HG02840 (cell line): Measurements from ENCODE around the gene ANO1.

Source experiments
- ATAC-seq: cut with Tn5 transposase; IDR thresholded peaks from one replicate; pipeline ENCODE4 v1.9.1; 2021; ENCODE audit warnings: mild to moderate bottlenecking, moderate library complexity, moderate number of reproducible peaks; ENCODE audit not compliant: unreplicated experiment, low FRiP score

Gene ANO1

DNA sequence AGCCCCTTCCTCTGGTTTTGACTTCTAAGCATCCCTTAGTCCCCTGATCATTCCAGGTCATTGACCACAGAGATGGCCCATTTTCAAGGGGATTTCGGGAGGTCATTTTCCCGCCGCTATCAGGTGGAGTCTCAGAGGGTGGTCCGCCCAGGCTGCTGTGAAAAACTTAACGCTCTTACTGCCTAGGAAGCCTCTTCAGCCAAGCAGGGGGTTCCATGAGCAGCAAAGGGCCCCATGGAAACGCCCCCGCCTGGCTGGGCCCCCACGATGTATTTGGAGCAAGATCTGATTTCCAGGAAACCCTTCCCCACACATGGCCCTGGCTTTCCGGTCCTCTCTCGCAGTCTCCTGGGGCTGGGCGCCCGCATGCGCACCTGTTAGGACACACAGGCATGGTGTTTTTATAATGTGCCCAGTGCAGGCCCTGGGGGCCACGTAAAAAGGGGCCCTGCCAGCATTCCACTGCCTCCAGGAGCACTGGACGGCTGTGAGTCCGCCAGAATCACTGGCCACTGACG, 32.5 kb downstream of the ANO1 start:
- ATAC-seq = no peak

- ATAC-seq = no peak
Observed at GRCh38 chr11:70111269-70112016, 33.3 kb downstream of the ANO1 start.

DNA sequence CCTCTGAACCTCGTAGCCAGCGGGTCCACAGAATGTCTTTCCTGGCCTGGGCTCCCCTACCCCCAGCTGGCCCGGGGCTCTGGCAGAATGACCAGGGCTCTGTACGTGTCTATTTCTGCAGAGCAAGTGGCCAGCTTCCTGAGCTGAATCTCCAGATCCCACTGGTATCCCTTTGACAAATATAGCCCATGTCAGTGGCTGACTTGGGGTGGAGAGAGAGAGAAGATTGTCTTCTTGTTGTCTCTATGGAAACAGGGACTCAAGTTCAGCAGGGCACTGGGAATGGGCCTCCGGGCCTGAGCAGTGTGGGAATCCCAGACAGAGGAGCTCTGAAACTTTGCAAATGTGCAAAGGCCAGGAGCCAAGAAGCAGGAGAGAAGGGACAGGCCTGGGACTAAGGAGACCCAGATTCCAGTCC, 33.9 kb downstream of the ANO1 start:
- no peak for ATAC-seq

DNA sequence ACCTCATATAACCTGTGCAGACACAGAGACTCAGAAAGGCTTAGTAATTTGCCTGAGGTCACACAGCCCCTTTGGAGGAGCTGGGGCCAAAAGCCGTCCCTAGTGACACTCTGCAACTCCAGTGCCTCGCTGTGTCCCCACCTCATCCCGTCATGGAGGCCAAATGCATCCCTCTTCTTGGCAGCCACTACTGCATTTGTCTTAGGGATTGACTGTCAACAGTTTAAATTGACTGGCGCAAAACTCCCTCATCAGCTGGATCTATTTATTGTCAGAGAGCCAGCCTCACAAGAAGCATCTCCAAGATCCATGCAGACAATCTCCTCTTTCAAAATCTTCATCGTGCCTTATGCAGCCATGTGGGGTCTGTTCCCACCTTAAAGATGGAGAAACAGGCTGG, 35.7 kb downstream of the ANO1 start:
- no peak for ATAC-seq

DNA sequence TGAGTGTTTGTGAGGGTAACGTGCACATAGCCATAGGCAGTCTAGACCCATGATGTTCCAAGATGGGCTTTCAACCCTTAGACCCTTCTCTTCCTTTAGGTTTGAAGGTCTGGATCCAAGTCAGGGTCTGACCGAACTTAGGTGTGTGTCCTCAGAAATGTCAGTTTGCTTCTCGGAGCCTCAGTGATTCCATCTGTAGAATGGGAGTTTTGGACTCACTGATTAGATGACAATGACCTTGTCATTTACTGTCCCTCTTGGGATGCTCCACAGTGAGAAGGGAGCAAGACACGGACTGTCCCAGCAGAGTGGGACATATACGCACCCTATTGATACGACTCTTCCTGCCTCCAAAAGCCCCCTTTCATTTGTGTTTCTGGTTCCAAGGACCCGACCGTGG, 37.7 kb downstream of the ANO1 start:
- ATAC-seq = no peak

DNA sequence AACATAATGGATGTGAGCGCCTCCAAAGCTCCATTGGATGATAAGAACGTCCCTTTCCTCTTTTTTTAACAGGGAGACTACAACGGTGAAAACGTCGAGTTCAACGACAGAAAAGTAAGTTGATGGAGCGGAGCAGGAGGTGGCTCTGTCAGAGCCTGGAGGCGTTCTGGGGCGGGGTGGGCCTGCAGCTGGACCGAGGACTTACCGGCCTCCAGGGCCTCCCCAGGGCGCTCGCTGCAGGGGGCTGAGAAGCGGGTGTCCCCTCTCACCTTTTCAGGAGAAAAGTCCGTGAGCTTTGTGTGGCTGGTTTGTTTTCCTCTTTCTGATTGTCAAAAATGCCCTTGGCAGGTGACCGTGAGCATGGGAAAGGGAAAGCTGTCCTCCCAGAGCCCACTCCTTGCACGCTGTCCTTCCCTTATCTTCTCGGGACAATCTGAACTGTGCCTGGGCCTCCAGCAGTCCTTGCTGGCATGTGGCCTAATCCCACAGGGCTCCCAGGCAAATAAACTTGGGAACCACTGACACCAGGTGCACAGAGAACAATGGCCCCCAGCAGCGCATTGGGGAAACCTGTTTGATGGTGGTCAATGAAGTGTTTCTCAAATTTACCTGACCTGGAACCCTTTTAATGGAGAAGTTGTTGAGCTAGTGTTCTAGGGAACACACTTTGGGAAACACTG, 38.4 kb downstream of the ANO1 start:
- ATAC-seq = no peak

GRCh38 chr11:70117567-70118145, 39.5 kb downstream of the ANO1 start:
- no peak for ATAC-seq

- no peak for ATAC-seq
Observed at GRCh38 chr11:70118642-70119041, 40.5 kb downstream of the ANO1 start.

GRCh38 chr11:70119502-70119901, 41.4 kb downstream of the ANO1 start:
- no peak for ATAC-seq

DNA sequence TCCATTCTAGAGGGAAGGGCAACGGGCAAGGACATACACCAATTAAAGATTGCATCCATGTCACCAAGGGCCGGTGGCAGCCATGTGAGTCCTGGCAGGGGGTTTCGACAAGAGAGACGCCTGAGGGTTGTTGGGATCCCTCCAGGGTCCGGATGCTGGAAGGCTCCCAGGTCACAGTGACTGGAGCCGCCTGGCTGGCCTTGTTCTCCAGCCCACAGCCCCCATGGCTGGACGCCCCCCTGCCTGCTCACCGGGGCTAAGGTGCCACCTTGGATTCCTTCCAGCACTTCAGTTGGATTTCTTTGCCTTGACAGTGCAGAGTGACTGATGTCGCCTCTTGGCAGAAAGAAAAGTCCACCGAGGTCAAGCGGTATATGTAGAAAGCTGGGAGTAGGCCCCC, 42.6 kb downstream of the ANO1 start:
- no peak for ATAC-seq

- no peak for ATAC-seq
Observed at GRCh38 chr11:70122490-70123198, 44.5 kb downstream of the ANO1 start.

GRCh38 chr11:70123711-70124110, 45.6 kb downstream of the ANO1 start:
- no peak for ATAC-seq

GRCh38 chr11:70124321-70125000, 46.3 kb downstream of the ANO1 start:
- ATAC-seq = no peak

- ATAC-seq = no peak
Observed at GRCh38 chr11:70126494-70126893, 48.4 kb downstream of the ANO1 start.

GRCh38 chr11:70127653-70128434, 49.7 kb downstream of the ANO1 start:
- no peak for ATAC-seq

GRCh38 chr11:70128435-70128906, 50.4 kb downstream of the ANO1 start:
- no peak for ATAC-seq

DNA sequence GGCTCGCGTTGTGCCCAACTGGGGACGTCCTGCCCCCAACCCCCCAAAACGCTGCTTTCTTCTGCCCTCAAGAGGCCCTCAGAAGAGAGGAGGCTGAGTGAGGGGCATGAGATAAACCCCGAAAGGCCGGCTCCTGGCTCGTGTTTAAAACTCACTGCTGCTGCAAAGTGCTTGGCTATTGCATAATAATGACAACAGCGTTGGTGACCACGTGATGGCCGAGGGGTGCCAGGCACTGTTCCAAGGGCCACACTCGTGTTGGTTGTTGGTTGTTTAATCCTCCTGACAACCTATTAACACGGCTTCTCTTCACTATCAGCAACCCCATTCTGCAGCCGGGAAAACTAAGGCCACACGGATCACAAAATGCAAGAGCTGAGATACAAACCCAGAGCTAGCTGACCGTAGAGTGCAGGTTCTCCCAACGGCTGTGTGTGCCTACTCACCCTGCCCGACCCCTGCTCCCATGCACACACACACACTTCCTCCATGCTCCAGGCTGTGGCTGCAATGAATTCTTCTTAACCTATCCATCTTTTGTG, 51.0 kb downstream of the ANO1 start:
- ATAC-seq = no peak

- ATAC-seq = no peak
Observed at GRCh38 chr11:70130636-70131035, 52.5 kb downstream of the ANO1 start.

DNA sequence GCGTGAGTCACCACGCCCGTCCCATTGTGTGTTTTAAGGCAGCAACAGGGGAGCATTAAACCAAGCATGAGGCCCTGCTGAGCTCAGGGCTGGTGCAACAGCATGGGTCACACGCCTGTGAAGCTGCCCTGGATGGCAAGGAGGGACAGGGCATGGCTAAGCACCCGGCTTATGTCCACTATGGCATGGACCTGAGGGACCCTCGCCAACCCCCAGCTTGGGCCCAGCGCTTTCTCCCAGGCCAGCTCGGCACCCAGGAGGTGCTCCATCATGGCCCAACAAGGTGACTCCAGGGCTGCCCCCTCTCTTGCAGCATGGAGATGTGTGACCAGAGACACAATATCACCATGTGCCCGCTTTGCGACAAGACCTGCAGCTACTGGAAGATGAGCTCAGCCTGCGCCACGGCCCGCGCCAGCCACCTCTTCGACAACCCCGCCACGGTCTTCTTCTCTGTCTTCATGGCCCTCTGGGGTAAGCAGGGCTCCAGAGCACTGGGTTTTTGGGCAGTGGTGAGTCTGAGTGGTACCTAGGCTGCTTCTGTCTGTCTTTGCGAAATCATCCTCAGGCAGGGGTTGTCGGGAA, 53.6 kb downstream of the ANO1 start:
- no peak for ATAC-seq
